Activated CD4-positive, alpha-beta T cell treated with anti-CD3 and anti-CD28 coated beads for 24 hours (primary cell): Measurements from ENCODE around the gene GOLGA8B.
"Not testable (repeated sequence)": the region's sequence is repeated elsewhere in the genome, so short reads cannot be mapped to it uniquely, and the experiment has no call there.

Experiments used
- DNase-seq, 2 donors: peaks; one replicate each; pipeline ENCODE4 v3.0.0-alpha.2; 2020; ENCODE audit warnings: low read depth in 2 of 2

The GOLGA8B gene, protein sequence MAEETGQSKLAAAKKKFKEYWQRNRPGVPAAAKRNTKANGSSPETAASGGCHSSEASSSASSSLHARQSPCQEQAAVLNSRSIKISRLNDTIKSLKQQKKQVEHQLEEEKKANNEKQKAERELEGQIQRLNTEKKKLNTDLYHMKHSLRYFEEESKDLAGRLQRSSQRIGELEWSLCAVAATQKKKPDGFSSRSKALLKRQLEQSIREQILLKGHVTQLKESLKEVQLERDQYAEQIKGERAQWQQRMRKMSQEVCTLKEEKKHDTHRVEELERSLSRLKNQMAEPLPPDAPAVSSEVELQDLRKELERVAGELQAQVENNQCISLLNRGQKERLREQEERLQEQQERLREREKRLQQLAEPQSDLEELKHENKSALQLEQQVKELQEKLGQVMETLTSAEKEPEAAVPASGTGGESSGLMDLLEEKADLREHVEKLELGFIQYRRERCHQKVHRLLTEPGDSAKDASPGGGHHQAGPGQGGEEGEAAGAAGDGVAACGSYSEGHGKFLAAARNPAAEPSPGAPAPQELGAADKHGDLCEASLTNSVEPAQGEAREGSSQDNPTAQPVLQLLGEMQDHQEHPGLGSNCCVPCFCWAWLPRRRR

DNA sequence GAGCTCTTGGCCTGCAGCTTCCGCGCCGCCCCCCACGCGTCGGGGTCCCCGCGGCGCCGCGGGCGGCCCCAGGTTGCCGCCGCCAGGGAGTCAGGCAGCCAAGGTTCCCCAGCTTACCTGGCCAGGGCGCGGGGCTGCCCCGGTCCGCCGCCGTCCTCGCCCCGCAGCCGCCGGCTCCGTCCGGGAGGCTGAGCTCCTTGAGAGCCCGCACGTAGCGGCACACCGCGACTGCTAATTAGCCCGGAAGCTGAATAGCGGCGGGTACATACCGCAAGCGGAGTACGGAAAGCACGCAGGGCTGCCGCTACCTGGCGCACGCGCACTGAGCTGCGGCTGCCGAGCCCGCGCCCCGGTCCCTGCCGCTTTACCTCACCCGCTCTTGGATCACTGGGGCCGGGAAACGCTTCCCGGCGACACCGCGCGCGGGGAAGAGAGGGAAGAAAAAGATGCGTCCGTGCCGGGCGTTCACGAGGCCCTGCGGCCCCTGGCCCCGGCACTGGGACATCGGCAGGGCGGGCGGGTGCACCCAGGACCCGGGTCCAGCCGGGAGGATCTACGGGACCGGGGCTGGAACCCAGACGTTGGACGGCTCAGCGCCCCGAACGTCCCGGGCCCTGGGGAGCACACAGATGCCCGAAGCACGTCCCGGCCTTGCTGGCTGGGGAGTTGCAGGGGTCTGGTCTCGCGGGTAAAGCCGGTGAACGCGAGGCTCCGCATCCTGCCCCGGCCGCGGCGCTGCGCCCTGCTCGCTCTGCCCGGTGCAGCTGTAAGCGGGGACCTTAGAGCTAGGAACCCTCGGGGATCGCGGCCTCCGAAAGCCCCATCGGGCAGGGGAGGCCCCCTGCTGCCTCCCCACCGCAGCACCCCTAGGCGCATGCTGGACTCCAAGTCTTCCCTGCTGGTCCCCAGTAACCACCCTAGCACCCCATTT lies at the start of gene GOLGA8B:
Gene GOLGA8B, minus strand, starts transcription at position 253 of the 931 bp plus-strand sequence. CDS start 47,739 bp downstream, outside the sequence.
- peak; percentile 62 to 66 for DNase-seq

DNA sequence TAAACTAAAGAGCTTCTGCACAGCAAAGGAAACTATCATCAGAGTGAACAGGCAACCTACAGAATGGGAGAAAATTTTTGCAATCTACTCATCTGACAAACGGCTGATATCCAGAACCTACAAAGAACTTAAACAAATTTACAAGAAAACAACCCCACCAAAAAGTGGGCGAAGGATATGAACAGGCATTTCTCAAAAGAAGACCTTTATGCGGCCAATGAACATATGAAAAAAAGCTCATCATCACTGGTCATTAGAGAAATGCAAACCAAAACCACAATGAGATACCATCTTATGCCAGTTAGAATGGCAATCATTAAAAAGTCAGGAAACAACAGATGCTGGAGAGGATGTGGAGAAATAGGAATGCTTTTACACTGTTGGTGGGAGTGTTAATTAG lies 49.7 kb upstream of the GOLGA8B start:
- DNase-seq: not testable (repeated sequence)

DNA sequence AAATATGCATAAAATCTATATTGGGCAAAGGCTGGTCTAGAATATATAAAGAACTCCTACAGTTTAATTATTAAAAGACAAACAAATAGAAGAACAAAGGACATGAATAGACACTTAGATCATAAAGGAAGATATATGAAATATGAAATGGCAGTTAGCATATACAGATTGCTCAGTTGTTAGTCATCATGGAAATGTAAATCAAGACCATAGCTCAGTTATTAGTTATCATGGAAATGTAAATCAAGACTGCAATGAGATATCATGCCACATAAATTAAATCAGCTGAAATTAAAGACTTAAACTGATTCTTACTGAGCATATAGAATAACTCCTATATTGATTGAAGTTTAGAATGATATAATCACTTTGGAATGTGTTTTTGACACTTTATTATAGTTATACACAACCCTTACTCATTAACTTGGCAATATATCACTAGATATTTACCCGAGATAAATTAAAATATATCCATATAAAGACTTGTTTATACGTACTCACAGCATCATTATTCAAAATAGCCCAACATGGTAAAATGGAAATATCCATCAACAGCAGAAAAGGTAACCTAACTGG lies 45.2 kb upstream of the GOLGA8B start:
- DNase-seq: no peak

DNA sequence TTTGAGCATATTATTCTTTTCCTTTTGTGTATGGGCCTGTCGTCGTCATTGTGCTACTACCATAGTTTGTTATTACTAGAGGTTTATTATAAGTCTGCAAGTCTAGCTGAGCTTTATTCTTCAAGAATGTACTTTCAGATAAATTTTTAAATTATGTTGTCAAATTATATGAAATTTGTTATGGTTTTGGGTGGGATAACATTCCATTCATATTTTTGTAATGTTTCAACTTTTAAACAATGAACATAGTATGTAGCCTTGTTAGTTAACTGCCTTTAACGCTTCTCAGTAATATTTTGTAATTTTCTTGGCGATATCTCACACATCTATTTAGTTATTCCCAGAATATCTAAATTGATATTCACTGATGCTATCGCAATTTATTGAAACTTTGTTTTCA lies 41.6 kb upstream of the GOLGA8B start:
- no peak for DNase-seq

DNA sequence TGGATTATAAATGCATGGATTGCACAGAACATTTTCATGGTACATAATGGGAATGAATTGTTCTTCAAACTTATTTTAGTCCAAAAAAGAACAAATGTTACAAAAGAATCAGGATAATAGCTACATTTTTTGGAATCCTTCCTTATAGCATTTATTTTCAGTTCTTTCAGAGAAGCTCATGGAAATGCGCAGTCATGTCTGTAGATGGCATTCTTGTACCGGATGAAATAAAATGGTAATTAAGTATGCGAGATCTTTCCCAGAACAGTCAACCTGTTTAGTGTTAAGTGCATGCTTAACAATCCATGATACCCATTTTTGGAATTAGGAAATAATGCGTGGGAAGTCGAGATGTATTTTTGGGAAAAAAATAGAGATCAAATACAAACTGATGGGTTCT lies 38.2 kb upstream of the GOLGA8B start:
- no peak for DNase-seq

DNA sequence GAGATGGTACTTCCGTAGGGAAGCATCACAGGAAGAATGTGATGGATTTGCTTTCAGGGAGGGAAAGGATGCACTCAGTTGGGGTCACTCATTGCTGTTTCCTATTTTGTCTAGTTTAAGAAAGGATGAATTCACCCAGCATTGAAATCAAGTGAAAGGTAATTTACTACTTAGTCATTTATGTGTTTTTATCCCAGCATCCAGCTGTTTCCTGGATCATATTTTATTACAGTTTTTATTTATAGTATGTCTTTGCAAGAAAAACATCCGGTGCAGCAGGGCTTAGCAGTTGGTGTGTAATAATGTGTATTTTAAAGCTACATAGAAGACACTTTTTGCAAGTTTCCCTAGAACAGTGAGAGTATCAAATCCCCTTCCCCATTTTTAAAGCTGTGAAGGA lies 37.4 kb upstream of the GOLGA8B start:
- DNase-seq: no peak

DNA sequence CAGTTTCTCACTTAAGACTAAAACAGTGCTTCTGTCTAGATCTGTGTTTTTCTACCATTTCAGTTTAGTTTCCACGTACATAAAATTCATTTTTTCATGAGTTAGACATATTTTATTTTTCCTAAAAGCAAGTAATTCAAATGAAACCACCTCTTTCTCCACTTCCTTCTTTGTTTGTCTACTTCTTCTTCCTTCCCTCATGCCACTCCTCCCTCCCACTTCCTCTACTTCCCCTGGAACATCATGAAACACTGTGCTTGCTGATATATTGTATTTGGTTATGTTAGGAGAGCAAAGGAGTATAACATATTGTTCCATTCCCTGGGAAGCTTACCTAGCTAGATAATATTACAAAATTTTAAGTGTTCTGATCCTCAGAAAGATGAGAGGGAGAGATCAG lies 36.7 kb upstream of the GOLGA8B start:
- DNase-seq: no peak

DNA sequence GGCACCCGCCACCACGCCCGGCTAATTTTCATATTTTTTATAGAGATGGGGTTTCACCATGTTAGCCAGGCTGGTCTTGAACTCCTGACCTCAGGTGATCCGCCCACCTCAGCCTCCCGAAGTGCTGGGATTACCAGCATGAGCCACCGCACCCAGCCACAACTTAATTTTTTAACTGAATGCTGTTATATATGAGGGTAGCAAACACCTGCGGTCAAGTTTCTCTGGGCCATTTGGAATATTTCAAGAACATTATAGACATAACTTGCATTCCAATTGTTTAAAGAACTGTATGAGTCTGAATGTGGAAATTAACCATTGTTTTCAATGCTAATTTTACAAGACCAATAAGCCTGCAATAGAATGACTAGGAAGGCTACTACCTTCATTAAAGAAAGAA lies 35.7 kb upstream of the GOLGA8B start:
- no peak for DNase-seq

DNA sequence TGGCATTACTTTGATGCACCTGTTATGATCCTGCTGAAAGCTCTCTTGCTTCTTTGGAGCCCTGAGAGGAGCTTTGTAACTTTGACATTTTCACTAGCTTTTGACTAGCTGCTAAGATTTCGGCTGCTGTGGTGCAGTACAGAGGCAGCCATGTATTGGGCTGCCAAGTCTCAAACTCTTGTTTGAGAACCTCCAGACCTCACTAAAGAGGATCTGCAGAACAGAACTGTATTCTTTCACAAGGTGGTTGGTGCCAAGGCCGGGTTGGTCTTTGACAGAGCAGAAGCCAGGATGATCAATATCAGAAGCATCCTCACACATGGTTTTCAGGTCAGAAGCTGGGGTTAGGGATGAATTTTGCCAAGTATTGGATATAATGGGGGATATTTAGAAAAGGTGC lies 34.6 kb upstream of the GOLGA8B start:
- no peak for DNase-seq

DNA sequence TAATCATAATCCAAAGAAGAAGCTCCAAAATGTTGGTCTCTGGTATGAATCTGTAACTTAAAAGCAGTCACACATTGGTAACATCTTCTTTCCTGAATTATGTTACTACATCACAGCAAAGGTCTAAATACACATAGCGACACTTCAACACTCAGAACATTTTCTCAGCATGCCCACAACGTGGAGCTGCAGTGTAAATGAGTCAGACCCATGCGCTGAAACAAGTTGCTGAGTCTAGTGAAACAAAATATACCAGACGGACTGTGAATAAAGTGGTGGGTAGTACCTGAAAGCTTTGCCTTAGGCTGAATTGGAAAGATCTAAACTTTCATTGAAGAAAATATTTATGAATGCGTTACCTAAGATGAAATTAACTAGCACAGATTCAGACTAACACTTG lies 33.2 kb upstream of the GOLGA8B start:
- no peak for DNase-seq

DNA sequence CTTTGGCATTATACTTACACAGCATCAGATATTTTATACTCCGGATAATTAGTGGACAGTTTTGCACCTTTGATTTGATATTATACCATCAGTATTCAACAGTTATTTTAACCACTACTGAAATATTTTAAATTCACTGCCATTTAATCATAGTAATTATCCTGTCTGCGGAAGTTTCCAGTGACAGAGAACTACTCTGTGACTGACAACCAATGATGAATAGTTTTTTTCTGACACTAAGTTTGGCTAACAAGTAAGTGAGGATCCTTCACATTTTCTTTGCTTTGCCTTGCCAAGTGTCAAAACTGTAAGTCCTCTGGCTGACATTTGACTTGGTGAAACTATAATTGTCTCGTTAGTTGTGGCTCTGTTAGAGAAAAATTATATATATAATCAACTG lies 30.5 kb upstream of the GOLGA8B start:
- no peak for DNase-seq

DNA sequence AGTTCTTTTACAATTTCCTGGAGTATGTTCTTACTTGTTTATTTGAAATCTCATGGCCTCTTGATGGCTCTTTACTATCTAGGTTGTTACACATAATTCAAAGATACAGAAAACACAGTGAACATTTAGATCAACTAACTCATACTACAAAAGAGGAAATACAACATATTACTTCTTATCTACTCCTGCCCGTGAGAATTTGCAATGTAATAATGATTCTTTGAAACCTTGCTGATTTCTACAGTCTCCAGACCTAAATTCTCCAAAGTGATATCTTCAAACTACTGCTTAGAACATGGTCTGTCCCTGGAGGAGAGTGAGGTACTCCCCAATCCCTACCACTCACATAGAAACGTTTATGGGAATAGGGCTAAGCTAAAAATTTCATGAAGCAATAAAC lies 29.9 kb upstream of the GOLGA8B start:
- no peak for DNase-seq

DNA sequence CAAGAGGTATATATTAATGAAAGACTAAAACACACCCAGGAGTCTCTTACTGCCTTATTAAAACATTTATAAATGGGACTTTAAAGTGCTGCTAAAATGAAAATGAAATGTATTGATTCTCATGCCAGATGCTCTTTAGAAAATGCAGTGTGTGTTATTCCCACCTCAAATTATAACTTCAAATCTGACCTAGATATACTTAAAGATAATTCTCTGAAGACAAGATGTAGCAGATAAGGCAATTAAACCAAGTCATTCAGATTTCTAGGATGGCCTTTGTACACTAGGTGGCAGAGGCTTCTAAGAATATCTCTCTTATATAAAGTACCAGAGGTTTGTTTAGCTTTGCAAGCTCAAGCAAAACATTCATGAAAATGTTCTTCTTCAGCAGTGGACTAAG lies 26.9 kb upstream of the GOLGA8B start:
- DNase-seq: no peak

DNA sequence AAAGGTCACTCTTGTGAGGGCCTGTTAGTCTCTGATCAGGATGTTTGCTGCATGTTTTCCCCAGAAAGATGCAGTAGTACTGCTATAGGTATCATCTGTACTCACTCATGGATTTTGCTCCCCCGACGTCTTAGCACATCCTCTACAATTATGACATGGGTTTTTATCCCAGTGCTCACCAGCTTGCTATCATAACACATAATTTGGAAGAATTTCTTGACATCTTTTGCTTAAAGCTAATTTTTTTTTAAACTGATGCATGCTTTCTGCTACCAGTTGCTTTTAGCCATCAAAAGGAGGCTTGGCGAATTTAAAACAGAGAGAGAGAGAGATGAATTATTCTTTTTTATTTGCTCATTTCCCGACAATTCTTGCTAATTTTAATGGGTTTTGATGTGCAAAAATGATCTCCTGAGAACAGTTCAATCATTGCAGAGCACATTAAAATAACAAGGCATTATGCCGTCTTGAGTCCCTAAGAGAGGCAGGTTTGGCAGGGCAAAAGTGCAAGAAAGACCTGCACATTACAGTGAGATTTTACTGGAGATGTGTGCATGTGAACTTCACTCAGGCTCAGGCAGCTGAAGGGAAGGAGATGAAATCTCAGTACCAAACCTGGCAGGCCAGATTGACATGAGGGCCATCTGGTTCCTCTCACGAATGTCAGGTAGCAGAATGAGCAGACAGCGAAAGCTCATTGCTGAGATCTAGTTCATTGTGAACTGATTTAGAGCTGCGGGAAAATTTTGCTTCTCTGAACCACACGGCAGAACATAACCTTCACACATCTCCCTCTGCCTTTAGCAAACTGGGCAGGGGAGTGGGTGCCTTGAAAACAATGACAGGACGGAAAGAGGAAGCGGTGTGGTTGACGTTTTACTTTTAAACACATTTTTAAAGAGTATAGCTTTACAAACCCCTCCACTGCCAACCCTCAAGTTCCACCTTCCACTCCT lies 25.9 kb upstream of the GOLGA8B start:
- DNase-seq: no peak

DNA sequence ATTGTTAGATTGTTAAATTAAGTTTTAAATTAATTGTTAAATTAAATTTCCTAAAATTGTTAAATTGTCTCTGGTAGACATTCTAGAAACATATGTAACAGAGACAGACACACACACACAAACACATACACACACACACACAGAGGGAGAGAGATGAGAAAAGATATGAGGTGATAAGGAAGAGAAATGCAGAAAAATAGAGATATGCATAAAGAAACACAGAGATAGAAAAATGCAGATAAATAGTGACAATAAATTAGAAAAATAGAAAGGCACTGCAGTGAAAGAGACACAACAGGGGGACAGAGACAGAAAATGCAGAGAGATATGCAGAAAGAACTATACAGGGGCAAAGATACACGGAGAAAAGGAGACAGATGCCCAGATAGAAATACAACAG lies 25.1 kb upstream of the GOLGA8B start:
- DNase-seq: no peak

DNA sequence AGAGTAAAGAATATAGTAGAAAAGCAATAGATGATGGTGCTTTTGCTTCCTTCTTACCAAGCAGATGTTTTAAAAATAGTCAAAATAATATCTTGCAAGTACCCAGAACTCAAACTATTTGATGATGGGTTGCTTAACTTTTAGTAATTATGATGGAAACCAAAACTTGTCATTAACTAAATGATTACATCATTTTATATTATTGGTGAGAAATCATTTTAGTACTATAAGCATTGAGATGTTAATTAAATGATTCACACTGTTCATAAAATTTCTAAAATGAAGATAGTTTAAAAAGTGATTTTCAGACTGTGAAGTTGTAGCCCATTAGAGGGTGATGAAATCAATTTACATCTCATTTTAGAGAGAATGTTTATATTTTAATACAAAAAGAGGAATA lies 24.4 kb upstream of the GOLGA8B start:
- no peak for DNase-seq

DNA sequence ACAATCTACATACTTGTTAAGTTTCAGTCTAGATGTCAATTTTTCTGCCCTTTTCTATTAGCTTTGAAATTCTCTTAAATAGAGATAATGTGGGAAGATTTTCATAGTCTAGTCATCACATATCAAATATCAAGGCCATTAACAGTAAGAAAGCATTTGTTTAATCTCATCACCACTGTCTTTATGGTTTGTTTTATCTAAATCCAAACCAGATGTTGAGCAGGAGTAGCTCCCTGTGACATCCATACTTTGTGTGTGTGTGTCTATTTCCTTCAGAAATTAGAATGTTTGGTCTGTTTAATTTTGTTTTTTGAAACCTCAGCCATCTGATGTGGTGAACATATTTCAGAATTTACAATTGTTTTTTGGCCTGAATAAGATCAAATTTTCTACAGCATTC lies 23.1 kb upstream of the GOLGA8B start:
- no peak for DNase-seq

DNA sequence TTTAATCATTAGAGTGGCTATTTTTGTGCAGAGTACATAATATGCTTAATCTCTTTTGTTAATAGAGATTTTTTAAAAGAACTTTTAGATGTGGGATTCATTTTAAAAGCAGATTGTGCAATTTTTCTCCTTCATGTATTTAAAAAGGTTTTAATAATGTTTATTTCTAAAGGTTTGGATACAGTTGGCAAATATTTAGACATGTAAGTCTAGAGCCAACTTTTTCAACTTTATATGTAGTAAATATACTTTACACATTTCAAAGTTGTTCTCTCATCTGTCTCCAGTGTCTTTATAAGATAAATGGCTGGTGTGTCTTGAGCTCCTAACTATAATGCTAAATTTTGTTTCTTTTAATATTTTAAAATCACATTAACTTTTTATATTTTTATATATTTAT lies 22.7 kb upstream of the GOLGA8B start:
- DNase-seq: no peak

DNA sequence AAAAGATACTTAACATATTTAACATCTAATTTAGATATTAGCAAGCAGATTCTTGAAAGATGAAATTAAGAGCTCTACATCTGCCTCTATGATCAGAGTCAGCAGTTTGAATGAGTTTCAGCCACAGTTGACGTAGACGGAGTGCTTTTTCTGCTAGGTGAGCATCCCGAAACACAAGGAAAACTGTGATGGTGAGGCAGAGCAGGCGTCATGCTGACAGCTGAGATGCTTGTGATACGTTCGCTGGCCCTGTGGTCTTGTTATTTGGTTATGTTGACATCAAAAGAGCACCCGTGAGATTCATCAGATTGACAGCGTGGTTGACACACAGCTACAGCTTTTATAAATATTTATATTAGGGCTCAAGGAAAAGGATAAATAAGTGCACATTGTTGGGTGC lies 19.6 kb upstream of the GOLGA8B start:
- DNase-seq: no peak

DNA sequence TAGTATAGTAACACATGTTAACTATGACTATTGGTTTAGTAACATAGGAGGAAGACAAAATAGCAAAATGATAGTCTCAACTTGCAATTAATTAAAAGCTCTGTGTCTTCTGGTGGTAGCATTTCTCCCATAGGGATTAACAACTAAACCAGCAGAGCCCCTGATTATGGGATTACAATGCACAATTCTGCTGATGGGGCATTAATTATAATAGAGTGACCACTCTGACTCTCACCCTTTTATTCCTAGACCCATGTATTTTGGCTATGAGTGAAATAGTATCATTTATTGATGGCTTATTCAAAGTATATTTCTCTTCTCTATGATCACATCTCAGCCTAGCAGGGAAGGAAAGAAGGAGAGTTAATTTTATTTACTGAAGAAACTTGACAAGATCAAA lies 17.5 kb upstream of the GOLGA8B start:
- DNase-seq: no peak
